Adrenal gland (tissue), 12 donors: ENCODE measurements around the gene PUS7. TPM values are rescaled to one million over a fixed set of nuclear protein-coding genes. Genes with fewer than 3 reads are reported as not detected.

ENCODE experiments used
- DNase-seq, 7 donors: peaks; one replicate each; pipeline ENCODE4 v3.0.0-alpha.2; 2019 to 2020
- H3K27ac ChIP-seq, 5 donors: fragments of 200-600 bp; sonication (generic) in 4 of 5; 1 replicate in 3 of 5; 2 replicates in 2 of 5; pipeline versions ENCODE4 v1.5.1 to v1.8.0; 2016 to 2020; ENCODE audit warnings: mild to moderate bottlenecking in 1 of 5
- H3K27me3 ChIP-seq: fragments of 200-600 bp; 2 replicates; pipeline ENCODE4 v1.8.0; 2021
- H3K36me3 ChIP-seq, 2 donors: fragments of 200-600 bp; replicated peaks in 1 of 2; 1 replicate in 1 of 2; 2 replicates in 1 of 2; pipeline versions ENCODE4 v1.5.1 to v1.8.0; 2018 to 2022
- H3K4me1 ChIP-seq, 2 donors: fragments of 200-600 bp; replicated peaks in 1 of 2; 1 replicate in 1 of 2; 2 replicates in 1 of 2; pipeline versions ENCODE4 v1.5.1 to v1.8.0; 2018 to 2021
- H3K4me3 ChIP-seq, 4 donors: fragments of 200-600 bp; sonication (generic) in 3 of 4; one replicate each; pipeline ENCODE4 v1.5.1; 2016 to 2018
- H3K9me3 ChIP-seq, 3 donors: fragments of 200-600 bp; sonication (generic) in 1 of 3; replicated peaks in 1 of 3; 1 replicate in 2 of 3; 2 replicates in 1 of 3; pipeline versions ENCODE4 v1.5.1 to v1.8.0; 2016 to 2021
- POLR2A ChIP-seq, 2 donors: fragments of 450-650 bp; IDR thresholded peaks; one replicate each; pipeline ENCODE4 v1.6.1; 2017; ENCODE audit warnings: antibody characterized with exemption in 2 of 2, mild to moderate bottlenecking in 2 of 2, moderate library complexity in 1 of 2
- WGBS, 4 donors: extraction: QIAGEN DNeasy Blood & Tissue Kit in 2 of 4; methylation state at CpG; one replicate each; pipeline versions ENCODE4 v1.1.5 to v1.1.7; 2013 to 2017; 5-methylcytosine and 5-hydroxymethylcytosine counted together
- intact Hi-C, 2 donors: fragments of 100-400 bp; cut with DNase I; formaldehyde crosslinking; loops; one replicate each; pipeline versions ENCODE4 v1.14.1 to v1.15.0; 2022 to 2023
- polyA plus RNA-seq, 3 donors: library from polyadenylated mRNA; stranded (reverse); fragments of 200-250 nt in 2 of 3; fragments of 350-450 nt in 1 of 3; fragmentation: Illumina TruSeq in 1 of 3; extraction: RNeasy Lipid Tissue Mini Kit (QIAGEN cat#74804) in 1 of 3; gene quantifications; one replicate each; pipeline ENCODE4 v1.2.3, GENCODE V29; 2013 to 2014
- total RNA-seq, 9 donors: library from RNA; depleted of rRNA in 4 of 9; stranded (reverse); fragments of >200 nt in 4 of 9; fragments of 120-200 nt in 1 of 9; fragmentation: NEBNext Ultra II Directional in 1 of 9; extraction: Animal tissue kit (Norgen Biotek cat#: 25700) in 1 of 9; gene quantifications; one replicate each; pipeline versions ENCODE4 v1.1.0 to v1.2.4, GENCODE V29; 2013 to 2023
- TF ChIP-seq, protein P1 (sequence below), 6 experiments: fragments of 450-650 bp in 4 of 6; fragments of 200-600 bp in 2 of 6; sonication (generic) in 1 of 6; IDR thresholded peaks; 1 replicate in 5 of 6; 2 replicates in 1 of 6; pipeline versions ENCODE4 v1.5.1 to v1.8.0; 2016 to 2021; ENCODE audit warnings: antibody characterized with exemption in 6 of 6, mild to moderate bottlenecking in 2 of 6, moderate library complexity in 1 of 6
- donor health status: healthy with polysubstance abuse.
- donor health status: Bipolar disorder and iron deficiency.
- donor health status: DM: yes; HTN: yes; CAD: no.
- donor health status: DM: no; HTN: no; CAD: no.
- donor health status: DM: no; HTN: no; CAD: no.
- donor health status: DM: yes; HTN: yes; CAD: no.

PUS7 gene
- total and polyA plus RNA-seq, 12 donors, result 2.6 to 15.3 (median 6.0) TPM

DNA sequence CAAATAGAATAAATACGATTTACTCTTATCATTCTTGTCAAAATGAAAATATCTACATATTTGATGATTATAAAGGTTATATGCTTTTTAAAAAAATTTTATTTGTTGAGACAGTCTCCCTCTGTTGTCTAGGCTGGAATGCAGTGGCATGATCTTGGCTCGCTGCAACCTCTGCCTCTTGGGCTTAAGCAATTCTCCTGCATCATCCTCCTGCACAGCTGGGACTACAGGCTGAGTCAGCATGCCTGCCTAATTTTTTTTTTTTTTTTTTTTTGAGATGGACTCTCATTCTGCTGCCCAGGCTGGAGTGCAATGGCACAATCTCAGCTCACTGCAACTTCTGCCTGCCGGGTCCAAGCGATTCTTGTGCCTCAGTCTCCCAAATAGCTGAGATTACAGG is 48.9 kb downstream of the PUS7 start:
- peak; percentile 38 to 78 (median 70) for DNase-seq
- 63 to 82% (median 69%) methylated on average over 4 of the region's 4 CpGs for WGBS, 4 donors
- intact Hi-C loops, result loop anchor here in 1 of 2 donors (10.0 kb wide), 1 partner anchor 68 kb away; no protein-coding TSS in a partner anchor
- no peaks in the 10 kb centered on the region for H3K27me3 ChIP-seq
- H3K36me3 ChIP-seq, result no peaks in the 10 kb centered on the region
- no peak overlapping the region for H3K27ac ChIP-seq
- H3K4me1 ChIP-seq, result no peaks in the 10 kb centered on the region
- H3K4me3 ChIP-seq, result no peak overlapping the region
- TF ChIP-seq, protein P1, sequence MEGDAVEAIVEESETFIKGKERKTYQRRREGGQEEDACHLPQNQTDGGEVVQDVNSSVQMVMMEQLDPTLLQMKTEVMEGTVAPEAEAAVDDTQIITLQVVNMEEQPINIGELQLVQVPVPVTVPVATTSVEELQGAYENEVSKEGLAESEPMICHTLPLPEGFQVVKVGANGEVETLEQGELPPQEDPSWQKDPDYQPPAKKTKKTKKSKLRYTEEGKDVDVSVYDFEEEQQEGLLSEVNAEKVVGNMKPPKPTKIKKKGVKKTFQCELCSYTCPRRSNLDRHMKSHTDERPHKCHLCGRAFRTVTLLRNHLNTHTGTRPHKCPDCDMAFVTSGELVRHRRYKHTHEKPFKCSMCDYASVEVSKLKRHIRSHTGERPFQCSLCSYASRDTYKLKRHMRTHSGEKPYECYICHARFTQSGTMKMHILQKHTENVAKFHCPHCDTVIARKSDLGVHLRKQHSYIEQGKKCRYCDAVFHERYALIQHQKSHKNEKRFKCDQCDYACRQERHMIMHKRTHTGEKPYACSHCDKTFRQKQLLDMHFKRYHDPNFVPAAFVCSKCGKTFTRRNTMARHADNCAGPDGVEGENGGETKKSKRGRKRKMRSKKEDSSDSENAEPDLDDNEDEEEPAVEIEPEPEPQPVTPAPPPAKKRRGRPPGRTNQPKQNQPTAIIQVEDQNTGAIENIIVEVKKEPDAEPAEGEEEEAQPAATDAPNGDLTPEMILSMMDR (IDR thresholded peaks at IDR 0.05), result no peak
- no peak for TF ChIP-seq POLR2A (IDR thresholded peaks at IDR 0.05)
- H3K9me3 ChIP-seq, result no peaks in the 10 kb centered on the region

- intact Hi-C loops, result loop anchor here in 1 of 2 donors (10.0 kb wide), 1 partner anchor 66 kb away; no protein-coding TSS in a partner anchor
- no peak overlapping the region for H3K4me3 ChIP-seq
- WGBS, 4 donors, result 91 to 97% (median 96%) methylated on average over 4 of the region's 4 CpGs
- H3K27ac ChIP-seq, result no peak overlapping the region
- no peaks in the 10 kb centered on the region for H3K36me3 ChIP-seq
- H3K9me3 ChIP-seq, result no peaks in the 10 kb centered on the region
- no peak for DNase-seq
- H3K4me1 ChIP-seq, result no peaks in the 10 kb centered on the region
- H3K27me3 ChIP-seq, result no peaks in the 10 kb centered on the region
- TF ChIP-seq, protein P1 (IDR thresholded peaks at IDR 0.05), result no peak
- TF ChIP-seq POLR2A (IDR thresholded peaks at IDR 0.05), result no peak
These were observed 51.2 kb downstream of the PUS7 start for GRCh38 chr7:105470846-105471245.

GRCh38 chr7:105470090-105470489 is 52.0 kb downstream of the PUS7 start:
- no peak overlapping the region for H3K27ac ChIP-seq
- intact Hi-C loops, result loop anchor here in 1 of 2 donors (10.0 kb wide), 1 partner anchor 65 kb away; no protein-coding TSS in a partner anchor
- H3K27me3 ChIP-seq, result no peaks in the 10 kb centered on the region
- no peaks in the 10 kb centered on the region for H3K36me3 ChIP-seq
- TF ChIP-seq, protein P1 (IDR thresholded peaks at IDR 0.05), result no peak
- no peak for TF ChIP-seq POLR2A (IDR thresholded peaks at IDR 0.05)
- no peaks in the 10 kb centered on the region for H3K4me1 ChIP-seq
- 89 to 98% (median 93%) methylated on average over 3 of the region's 3 CpGs for WGBS, 4 donors
- no peak for DNase-seq
- H3K9me3 ChIP-seq, result no peaks in the 10 kb centered on the region
- H3K4me3 ChIP-seq, result no peak overlapping the region

- Histone ChIP-seq H3K27me3 (no peaks in the 10 kb centered on the region), H3K9me3 (no peaks in the 10 kb centered on the region), H3K4me3 (no peak overlapping the region), H3K27ac (no peak overlapping the region), H3K4me1 (no peaks in the 10 kb centered on the region), H3K36me3 (peaks cover 0 to 11% of the 10 kb centered on the region in 2 donors)
- TF ChIP-seq POLR2A (IDR thresholded peaks at IDR 0.05), result no peak
- TF ChIP-seq, protein P1 (IDR thresholded peaks at IDR 0.05), result no peak
- intact Hi-C loops, result no loop called here
- no peak for DNase-seq
- WGBS, 4 donors, result 92 to 96% (median 95%) methylated on average over 3 of the region's 3 CpGs
These were observed 59.2 kb downstream of the PUS7 start for GRCh38 chr7:105462765-105463420.
